Measurements from ENCODE around the gene PLCG1.

The PLCG1 gene

DNA sequence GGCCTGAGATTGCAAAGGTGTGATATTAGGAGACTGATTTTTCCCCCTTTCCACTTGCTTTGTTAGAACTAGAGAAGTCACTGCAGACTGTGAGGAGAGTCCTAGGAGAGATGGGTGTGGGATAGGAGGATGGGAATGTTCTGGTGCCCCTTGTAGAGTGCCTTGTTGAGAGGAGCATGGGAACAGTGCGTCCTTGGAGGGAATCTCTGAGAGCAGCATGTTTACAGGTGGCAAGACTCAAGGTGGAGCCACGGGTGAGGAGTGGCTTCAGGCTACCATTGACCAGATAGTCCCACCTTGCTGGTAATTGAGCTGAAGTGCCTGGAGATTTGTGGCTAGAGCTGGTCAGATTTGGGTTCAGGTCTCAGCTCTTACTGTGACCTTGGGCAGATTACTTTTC, 6.0 kb downstream of the PLCG1 start:
- no peak for DNase-seq

DNA sequence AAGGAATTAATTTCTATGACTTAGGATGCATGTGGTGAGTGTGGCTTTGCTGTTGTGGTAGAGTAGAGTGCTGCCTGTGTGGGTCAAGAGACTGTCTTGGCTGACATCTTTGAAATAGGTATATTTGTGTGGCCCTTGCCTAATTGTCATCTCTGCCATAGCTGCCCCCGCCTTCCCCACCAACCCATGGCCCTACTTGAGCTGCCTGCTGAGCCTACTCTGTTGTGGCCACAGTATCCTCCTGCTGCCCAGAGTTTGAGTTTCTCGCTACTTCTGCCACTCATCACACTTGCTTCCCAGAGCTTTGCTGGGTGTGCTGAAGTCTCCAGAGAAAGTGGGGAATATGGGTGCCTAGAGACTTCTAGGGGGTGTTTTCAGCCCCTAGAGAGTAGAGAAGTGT, 8.0 kb downstream of the PLCG1 start:
- no peak for DNase-seq

DNA sequence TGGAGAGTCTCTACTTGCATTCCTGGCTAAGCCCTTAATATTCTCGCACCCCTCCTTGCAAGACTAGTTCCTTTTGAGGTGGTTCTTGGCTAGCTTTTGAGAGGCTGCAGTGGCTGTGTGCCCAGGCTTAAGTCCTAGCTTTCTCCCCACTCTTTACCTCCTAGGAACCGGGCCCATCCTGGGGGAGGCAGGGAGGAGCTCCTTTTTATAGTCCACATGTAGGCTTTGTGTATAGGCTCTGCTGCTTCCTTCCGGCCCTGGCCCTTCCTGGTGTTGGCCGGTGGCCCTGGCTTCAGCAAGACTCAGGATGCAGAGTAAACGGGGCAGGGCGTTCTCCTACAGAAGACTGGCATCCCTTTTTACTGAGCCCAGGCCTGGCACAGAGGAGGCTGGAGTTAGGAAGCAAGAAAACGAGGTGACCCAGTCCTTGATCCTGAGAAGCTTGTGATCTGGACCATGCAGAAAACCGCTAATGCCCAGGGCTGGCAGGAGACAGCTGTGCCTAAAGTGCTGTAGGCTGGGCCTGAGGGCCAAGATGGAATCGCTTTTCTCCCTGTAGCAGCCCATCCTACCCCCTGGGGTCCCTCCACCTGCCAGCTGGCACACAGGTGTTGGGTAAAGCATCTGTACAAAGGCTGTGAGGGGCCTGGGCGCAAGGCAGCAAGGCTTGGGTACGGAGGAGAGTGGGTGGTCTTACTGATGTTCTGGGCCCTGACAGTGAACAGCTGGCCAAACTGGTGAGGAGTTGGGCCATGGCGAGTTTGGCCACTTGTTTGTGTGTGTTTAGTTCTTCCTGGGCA, 8.7 kb downstream of the PLCG1 start:
- DNase-seq = no peak

DNA sequence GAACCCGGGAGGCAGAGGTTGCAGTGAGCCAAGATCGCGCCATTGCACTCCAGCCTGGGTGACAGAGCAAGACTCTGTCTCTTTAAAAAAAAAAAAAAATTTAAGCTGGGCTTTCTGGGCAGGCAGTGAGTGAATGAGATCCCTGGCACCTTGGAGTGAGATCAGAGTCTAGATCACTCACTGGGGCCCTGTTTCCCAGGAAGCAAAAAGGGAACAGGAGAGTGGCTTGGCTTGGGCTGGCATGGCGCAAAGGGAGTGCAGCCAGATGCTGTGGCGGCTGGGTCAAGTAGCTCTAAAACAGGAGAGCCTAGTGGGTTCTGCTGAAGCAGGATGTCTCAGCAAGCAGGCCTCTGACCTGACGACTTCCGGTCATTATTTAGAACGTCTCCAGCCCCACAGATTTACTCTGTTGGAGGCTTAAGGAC, 10.4 kb downstream of the PLCG1 start:
- DNase-seq = no peak

DNA sequence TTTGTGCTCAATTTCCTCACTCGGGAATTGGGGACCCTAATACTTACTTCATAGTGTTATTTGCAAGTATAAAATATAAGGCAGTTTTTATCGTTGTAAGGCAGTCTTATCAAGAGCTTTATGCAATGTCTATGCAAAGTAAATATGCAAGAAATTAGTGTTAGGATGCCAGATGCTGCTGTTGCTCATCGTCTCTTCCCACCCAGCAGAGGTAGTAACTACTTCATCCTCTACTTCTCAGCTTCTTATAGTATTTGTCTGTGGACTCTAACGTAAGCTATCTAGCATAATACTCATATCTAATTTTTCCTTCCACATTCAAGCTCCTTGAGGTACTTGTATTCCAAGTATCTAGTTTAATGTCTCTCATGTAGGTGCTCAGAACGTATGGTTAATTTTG, 11.6 kb downstream of the PLCG1 start:
- DNase-seq = no peak

DNA sequence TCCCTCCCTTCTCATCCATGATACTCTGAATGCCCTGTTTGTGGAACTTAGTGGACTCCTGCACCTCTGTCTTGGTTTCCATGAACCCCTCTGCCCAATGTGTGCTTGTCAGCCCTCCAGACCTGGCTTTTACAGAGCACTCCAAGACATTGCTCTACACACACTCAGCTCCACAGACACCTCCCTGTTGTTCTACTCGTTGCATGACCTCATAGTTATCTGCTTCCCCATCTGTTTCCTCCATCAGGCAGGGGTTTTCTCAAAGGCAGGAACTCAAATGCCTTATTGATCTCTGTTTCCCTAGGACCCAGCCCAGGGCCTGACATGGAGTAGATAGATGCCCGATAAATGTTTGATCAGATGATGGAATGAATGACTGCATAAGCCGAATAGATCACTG, 13.3 kb downstream of the PLCG1 start:
- no peak for DNase-seq

DNA sequence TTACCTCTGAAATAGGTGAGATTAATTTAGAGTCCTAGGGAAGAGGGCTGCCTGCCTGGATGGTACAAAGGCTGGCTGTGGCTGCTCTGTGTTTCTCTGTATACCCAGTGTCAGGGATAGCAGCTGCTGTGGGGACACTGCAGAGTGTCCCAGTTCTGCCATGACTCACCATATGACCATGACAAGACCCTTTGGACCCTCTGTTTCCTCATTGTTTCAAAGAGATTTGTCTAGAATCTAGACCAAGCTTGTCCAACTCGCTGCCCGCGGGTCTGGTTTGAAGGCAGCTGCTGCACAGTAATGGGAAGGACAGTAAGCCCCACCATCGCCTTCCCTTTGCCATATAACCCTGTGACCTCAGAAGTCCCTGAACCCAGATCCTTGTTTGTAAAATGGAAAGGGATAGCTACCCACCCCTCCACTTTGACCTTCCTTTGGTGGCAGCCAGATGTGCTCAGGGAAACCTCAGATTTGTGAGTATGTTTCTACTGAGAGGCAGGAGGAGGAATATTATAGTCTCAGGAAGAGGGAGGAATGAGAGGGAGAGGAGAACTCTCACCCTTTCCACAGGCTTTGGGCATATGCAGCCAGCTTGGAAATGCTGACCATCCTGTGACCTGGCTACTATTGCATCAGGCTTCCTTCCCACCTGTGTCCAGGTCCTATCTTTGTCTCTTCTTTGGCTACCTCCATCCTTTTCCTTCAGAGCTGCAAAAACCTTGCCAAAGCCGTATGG, 14.0 kb downstream of the PLCG1 start:
- DNase-seq = no peak

DNA sequence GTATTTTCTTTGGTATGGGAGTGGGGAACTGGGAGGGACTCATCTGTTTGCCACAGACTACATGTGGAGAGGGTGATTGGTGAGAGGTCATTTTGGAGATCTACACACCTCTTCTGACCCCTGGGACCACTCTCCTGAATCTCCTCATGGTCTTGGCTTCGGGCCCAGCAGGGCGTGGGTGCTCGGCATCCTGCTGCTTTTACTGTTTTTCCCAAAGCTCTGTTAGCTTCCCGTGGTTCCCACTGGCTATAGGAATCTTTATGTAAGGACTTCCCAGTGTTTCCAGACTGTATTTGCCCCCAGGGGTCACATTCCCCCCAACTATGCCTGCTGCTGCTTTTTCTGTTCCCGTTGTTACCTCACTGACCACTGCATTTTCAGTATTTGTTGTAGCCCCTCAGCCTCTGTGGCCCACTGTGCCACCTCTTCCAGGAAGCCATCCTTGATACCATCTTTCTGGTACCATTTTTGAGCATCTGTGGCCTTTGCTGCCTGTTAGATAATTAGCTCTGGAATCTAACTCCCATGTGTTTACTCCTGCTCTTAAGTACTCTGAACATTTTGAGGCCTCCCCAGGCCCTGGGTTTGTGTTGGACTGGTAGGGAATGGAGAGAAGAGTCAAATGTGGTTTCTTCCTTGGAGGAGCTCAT, 14.9 kb downstream of the PLCG1 start:
- DNase-seq = no peak

DNA sequence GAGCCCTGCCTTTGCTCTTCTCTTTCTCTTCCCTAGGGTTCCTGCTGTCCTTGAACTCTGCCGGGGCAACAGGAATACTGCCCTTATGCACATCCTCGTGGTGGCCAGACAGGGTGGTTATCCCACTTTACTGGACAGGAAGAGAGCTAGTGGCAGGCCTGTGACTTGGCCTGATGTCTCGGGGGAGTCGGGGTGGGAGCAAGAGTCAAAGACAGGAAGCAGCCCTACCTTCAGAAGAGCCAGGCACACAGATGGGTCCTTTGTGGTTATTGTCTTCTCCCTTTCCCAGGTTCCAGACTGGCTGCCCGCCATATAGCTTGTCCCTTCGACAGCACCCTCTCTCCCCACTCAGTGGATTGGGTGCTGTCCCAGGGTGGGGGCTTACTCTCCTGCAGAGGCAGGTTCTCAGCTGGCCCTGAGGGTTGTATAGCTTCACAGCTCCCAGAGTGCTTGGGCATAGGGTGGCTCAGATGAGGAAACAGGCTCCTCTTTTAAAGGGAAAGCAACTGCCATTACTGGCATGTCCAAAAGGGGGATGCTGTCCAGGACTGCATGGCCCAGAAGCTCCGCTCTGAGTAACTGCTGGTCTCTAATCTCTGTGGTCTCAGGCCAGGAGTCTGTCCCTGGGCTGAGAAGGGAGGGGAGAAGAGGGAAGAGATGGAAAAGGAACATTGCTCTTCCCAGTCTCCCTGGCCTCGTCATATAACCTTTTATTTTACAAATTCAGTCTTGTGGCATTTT, 17.3 kb downstream of the PLCG1 start:
- no peak for DNase-seq

DNA sequence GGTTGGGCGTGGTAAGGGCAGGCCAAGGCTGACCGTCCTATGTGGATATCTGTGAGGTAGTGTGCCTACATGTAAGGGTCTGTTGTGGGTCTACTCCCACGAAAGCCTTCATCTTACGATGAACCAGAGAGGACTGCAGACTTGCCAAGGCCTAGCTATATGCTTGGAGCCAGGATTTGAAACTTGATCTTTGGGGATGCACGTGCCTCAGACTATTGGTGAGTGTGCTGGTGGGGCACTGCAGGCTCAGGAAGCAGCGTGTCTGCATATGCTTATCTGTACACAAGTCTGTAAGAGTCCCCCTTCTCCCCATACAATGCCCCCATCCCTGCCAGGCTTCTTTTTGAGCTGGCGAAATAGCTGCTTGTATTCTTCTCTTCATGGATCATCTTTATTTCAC, 17.9 kb downstream of the PLCG1 start:
- no peak for DNase-seq

DNA sequence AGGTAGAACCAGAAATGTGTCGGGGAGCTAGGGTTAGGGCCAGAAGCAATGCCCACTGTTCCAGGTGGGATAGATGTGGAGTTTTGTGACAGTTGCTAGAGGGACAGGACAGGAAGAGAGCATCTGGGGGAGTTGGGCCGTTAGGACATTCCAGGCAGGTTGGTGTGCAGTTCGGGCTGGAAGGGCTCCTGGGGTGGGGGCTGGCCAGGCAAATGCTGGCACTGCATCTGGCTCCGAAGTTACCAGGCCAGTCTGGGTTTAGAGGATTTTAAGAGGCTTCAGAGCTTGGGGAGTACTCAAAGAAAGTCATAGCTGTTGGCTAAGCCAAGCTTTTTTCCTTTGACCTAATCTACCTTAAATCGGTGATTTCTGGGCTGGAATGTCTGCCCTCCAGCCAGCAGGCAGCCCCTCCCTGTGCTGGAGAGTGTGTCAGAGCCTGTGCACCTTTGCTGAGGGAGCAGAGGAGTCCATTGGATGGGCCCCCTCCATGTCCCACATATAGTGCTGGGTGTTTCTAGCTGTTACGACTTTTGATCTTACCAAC, 20.8 kb downstream of the PLCG1 start:
- DNase-seq = no peak

DNA sequence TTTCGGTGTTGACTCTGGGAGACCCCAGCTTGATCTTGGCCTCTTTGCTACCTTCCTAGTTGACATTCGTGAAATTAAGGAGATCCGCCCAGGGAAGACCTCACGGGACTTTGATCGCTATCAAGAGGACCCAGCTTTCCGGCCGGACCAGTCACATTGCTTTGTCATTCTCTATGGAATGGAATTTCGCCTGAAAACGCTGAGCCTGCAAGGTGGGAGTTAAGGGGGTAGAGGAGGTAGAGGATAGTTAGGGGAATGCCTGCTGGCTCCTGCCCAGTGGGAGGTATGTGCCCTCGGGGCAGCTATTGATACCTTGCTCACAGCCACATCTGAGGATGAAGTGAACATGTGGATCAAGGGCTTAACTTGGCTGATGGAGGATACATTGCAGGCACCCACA, 22.2 kb downstream of the PLCG1 start:
- no peak for DNase-seq

DNA sequence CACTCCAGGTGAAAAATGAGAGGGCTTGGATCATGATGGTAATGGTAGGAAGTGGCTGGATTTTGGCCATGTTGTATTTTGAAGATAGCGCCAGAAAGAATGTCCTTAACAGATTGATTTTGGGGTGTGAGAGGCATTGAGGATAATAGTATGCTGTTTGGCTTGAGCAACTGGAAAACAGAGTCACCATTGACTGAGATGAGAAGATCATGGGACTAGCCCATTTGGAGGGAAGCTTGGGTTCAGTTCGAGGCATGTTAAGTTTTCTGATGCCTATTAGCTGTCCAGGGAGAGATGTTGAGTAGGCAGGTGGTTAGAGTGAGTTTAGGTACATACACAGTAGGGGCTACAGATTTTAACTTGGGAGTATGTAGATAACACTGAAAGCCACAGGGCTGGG, 23.3 kb downstream of the PLCG1 start:
- DNase-seq = no peak

DNA sequence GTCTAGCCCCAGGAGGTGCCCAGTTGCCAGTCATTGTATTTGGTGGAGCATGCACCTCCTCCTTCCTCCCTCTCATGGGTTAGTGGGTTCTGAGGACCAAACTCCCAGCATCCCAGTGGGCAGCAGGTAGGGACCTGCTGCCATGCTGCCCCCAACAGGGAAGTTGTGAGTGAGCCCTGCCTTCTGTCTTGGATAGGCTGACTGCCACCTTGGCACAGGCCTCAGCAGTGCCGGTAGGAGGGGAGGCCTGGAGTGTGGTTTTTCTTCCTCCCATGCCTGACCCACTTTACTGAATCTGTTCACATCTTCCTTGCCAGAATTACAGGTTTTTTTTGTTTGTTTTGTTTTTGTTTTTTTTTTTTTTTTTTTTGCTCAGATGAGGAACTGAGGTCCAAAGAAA, 24.5 kb downstream of the PLCG1 start:
- no peak for DNase-seq

DNA sequence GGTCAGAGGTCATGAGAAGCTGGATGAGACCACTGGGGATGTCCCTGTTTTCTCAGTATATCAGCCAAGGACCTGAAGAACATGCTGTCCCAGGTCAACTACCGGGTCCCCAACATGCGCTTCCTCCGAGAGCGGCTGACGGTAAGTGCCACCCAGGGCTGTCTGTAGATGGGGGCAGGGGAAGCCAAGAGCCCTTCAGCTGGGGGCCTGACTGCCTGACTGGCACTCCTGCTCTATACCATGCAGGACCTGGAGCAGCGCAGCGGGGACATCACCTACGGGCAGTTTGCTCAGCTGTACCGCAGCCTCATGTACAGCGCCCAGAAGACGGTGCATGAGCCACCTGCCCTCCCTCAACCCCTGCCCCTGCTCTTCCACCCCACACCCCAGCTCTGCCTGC, 25.1 kb downstream of the PLCG1 start:
- DNase-seq = no peak

DNA sequence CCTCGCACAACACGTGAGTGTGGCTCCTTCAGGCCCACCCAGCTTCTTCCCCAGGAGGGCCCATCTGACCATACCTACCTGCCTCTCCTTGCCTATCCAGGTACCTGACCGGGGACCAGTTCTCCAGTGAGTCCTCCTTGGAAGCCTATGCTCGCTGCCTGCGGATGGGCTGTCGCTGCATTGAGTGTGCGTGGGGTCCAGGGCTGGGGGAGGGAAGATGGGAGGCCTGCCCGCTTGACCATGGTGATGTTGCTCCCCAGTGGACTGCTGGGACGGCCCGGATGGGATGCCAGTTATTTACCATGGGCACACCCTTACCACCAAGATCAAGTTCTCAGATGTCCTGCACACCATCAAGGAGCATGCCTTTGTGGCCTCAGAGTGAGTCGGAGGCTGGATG, 26.5 kb downstream of the PLCG1 start:
- no peak for DNase-seq

DNA sequence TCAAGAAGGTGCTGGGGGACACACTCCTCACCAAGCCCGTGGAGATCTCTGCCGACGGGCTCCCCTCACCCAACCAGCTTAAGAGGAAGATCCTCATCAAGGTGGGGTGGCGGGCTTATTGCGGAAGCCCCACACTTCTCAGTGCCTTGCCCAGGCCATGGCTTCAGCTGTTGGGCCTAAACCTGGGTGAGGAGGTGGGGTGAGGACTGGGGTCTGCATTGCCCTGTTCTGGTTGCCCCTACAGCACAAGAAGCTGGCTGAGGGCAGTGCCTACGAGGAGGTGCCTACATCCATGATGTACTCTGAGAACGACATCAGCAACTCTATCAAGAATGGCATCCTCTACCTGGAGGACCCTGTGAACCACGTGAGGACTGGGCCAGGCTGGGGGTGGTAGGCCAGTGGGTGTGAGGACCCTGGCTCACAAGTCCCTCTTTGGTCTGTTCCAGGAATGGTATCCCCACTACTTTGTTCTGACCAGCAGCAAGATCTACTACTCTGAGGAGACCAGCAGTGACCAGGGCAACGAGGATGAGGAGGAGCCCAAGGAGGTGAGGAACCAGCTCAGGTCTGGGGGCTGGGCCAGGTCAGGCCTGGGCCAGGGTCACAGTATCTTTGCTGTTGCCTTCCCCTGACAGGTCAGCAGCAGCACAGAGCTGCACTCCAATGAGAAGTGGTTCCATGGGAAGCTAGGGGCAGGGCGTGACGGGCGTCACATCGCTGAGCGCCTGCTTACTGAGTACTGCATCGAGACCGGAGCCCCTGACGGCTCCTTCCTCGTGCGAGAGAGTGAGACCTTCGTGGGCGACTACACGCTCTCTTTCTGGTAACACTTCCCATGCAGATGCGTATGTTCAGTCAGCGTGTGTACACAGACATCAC, 27.9 kb downstream of the PLCG1 start:
- no peak for DNase-seq

DNA sequence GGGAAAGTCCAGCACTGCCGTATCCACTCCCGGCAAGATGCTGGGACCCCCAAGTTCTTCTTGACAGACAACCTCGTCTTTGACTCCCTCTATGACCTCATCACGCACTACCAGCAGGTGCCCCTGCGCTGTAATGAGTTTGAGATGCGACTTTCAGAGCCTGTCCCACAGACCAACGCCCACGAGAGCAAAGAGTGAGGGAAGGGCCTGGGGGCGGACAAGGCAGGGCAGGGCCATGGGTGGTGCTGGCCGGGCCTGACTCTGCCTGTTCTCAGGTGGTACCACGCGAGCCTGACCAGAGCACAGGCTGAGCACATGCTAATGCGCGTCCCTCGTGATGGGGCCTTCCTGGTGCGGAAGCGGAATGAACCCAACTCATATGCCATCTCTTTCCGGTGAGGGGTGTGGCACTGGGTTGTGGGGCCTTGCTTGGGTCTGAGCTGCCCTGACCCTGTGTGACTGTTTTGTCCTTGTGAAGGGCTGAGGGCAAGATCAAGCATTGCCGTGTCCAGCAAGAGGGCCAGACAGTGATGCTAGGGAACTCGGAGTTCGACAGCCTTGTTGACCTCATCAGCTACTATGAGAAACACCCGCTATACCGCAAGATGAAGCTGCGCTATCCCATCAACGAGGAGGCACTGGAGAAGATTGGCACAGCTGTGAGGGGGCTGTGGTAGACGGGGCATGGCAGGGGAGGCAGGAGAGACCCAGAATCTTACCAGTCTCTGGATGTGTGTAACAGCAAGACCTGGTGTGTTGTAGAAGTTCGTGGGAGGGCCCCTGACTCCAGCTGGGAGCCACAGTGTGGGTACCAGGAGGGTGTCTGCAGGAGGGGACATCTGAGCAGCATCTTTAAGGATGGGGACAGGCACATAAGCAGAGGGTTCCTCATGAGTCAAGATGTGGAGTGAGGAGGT, 29.1 kb downstream of the PLCG1 start:
- DNase-seq = no peak

DNA sequence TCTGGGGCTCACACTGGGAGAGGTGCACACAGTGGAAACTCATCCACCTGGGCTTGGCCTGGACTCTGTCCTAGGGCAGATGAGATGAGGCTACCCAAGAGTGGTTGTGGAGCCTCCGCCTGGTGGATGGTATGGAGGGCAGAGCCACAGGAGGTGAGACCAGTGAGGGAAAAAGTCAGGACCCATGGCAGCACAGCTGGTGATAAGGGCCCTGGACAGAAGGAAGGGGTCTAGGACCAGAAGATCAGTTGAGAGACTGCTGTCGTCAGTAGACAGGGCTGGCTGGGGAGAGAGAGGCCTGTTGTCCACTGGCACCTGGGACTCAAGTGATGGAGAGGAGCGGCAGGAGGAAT, 29.8 kb downstream of the PLCG1 start:
- DNase-seq = no peak

DNA sequence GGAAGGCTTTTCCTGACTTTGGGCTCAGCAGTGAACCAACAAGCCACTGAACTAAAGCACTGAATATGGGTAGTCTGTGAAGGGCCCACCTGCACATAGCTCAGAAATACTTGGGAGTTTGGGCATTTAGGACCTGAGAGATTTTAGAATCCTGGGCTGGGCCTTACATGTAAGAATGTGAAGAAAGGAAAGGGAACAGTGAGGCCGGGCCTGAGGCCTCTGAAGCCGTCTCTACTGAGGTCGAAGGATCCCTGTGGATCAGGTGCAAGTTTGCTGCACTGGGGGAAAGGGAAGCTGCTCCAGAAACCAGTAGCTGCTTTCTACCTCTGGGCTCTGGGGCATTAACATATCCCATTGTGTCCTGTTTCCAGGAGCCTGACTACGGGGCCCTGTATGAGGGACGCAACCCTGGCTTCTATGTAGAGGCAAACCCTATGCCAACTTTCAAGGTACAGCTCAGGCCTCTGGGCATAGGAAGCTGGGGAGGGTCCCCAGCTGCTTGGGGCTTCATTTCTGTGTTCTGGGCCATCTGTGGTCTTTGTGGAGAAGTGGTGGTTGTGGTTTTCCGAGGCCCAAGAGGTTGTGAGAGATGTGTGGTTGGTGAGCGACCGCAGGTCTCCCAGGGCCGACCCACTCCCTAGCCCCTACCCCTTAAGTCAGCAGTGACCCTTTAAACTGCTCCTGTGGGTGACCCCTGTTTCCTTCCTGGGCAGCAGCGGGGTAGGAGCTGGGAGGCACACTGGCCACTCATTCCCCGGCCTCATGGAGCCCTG, 30.3 kb downstream of the PLCG1 start:
- DNase-seq = no peak
